ENCODE results near the gene ZNF77.

DNA sequence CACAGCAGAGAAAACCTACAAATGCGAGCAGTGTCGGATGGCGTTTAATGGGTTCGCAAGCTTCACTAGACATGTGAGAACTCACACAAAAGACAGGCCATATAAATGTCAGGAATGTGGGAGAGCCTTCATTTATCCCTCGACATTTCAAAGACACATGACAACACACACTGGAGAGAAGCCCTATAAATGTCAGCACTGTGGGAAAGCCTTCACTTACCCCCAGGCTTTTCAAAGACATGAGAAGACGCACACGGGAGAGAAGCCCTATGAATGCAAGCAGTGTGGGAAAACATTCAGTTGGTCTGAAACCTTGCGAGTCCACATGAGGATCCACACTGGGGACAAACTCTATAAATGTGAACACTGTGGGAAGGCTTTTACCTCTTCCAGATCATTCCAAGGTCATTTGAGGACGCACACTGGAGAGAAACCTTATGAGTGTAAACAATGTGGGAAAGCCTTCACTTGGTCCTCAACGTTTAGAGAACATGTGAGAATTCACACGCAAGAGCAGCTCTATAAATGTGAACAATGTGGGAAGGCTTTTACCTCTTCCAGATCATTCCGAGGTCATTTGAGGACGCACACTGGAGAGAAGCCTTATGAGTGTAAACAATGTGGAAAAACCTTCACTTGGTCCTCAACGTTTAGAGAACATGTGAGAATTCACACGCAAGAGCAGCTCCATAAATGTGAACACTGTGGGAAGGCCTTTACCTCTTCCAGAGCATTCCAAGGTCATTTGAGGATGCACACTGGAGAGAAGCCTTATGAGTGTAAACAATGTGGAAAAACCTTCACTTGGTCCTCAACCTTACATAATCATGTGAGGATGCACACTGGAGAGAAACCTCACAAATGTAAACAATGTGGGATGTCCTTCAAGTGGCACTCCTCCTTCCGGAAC lies 27.2 kb downstream of the ZNF77 start:
- no peak for TF ChIP-seq EZH2 (IDR thresholded peaks at IDR 0.05; ENCODE audit: borderline replicate concordance, low read depth, low read length, severe bottlenecking)
- TF ChIP-seq, protein P1, sequence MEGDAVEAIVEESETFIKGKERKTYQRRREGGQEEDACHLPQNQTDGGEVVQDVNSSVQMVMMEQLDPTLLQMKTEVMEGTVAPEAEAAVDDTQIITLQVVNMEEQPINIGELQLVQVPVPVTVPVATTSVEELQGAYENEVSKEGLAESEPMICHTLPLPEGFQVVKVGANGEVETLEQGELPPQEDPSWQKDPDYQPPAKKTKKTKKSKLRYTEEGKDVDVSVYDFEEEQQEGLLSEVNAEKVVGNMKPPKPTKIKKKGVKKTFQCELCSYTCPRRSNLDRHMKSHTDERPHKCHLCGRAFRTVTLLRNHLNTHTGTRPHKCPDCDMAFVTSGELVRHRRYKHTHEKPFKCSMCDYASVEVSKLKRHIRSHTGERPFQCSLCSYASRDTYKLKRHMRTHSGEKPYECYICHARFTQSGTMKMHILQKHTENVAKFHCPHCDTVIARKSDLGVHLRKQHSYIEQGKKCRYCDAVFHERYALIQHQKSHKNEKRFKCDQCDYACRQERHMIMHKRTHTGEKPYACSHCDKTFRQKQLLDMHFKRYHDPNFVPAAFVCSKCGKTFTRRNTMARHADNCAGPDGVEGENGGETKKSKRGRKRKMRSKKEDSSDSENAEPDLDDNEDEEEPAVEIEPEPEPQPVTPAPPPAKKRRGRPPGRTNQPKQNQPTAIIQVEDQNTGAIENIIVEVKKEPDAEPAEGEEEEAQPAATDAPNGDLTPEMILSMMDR (IDR thresholded peaks at IDR 0.05; ENCODE audit: borderline replicate concordance, extremely low read depth, low read length, poor library complexity, severe bottlenecking): no peak

Measured in DND-41 (cell line).